HG03066 (cell line): ENCODE data around the gene WWOX.

Experiments
- ATAC-seq: cut with Tn5 transposase; IDR thresholded peaks from one replicate; pipeline ENCODE4 v1.9.1; 2021; ENCODE audit warnings: low read depth; ENCODE audit not compliant: unreplicated experiment

Gene WWOX

GRCh38 chr16:78483124-78483992, 383.9 kb downstream of the WWOX start:
- ATAC-seq: no peak

GRCh38 chr16:78484509-78485058, 385.1 kb downstream of the WWOX start:
- no peak for ATAC-seq

DNA sequence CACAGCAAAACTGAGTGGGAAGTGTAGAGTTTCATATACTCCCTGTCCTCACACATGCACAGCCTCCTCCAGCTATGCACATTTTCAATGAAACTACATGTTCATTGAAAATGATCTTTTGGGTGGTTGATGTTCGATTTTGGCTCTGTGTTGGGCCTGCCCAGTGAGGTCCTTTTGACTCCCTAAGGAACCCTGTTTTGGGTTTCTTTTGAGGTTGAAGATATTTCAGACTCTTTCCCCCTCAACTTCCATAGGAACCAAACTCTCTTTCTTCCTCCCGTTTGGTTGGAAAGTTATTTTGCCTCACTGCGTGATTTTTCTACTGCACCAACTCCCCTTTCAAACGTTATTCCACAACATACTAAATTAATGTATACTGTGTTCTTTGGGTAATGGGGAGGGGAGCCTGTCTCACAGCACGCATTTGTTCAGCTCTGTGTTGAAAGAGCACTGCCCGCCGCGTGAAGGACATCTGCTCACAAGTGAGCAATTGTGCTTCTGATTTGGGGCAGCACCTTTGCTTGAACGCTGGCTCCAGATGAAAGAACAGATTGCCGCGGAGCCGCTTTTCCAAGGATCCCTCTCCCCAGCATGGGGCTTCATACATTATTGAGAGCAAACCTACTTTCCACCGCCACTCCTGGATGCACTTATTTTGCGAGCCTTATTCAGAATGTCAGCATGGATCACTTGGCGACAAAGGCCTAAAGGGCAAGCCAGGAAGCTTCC, 385.9 kb downstream of the WWOX start:
- ATAC-seq: no peak

- no peak for ATAC-seq
Measured at GRCh38 chr16:78485917-78486257, 386.4 kb downstream of the WWOX start.

GRCh38 chr16:78487471-78487870, 388.0 kb downstream of the WWOX start:
- no peak for ATAC-seq

GRCh38 chr16:78489072-78489471, 389.6 kb downstream of the WWOX start:
- ATAC-seq: no peak

DNA sequence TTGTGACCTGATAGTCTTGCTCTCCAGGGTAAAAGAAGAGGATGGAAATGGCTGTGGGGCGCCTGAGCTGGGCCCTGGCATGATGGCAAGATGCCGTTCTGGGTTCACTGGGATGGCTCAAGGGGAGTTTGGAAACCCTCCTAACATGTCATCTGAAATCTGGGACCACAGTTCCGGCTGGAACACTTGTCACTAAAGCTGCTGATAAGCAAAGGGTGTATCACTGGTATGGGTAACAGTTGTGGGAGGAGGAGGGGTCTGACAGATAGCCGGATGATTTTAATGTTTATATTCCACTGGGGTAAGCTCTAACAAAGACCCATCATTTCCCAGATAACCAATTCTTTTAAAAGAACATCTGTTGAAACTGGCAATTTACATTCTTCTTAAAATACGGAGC, 390.2 kb downstream of the WWOX start:
- no peak for ATAC-seq

DNA sequence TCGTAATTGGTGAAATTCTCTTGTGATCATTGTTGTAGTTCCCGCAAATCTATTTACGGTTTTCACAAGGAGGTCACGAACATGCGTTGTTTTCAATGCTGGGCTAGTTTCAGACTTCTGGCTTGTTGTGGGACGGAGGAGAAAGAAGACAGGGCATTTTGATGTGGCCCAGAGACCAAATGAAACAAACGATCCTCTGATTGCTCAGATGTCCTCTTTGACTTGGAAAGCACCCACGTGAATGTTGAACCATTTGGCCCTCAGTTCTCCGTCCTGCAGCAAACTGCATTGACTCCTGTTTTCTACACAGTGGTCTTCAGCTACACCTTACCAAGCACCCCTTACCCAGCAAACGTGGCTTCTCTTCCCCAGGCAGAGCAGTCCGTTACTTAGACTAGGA, 391.0 kb downstream of the WWOX start:
- no peak for ATAC-seq

DNA sequence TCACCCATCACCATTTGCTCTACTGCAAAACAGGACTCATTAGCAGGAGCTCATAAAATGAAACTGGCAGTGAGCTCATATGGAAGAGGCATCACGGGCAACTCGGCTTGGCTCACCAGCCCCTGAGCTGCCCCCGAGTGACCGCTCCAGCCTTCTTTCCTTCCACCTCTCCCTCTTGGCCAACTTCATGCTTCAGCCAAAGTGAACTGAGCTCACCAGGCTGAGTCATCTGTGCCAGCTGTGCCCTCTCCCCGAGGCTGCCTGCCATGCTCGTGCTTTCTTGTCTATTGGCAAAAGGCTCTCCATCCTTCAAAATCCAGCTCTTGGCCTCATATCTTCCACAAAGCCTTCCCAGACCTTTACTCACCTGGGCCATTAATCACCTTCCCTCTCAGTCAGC, 391.4 kb downstream of the WWOX start:
- ATAC-seq: no peak

GRCh38 chr16:78493573-78493972, 394.1 kb downstream of the WWOX start:
- ATAC-seq: no peak

- ATAC-seq: no peak
Measured at GRCh38 chr16:78494105-78494504, 394.7 kb downstream of the WWOX start.

DNA sequence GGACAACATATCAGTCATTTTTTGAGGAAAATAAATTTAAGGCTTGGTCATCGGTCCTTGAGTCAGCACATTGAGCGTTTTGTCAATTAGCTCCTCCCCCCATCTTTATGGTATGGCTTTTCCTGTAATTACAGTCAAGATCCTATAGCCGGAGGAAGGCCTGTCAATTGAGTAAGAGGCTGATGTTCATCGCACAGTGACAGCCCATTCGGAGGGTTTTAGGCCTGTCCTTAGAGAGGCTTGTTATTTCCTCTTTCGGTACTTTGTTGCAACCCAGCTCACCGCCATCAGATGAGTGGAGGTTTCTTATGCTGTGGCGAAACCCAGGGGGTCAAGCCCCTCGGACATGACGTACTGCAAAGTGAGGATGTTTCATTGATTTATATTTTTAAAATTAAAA, 395.2 kb downstream of the WWOX start:
- no peak for ATAC-seq

DNA sequence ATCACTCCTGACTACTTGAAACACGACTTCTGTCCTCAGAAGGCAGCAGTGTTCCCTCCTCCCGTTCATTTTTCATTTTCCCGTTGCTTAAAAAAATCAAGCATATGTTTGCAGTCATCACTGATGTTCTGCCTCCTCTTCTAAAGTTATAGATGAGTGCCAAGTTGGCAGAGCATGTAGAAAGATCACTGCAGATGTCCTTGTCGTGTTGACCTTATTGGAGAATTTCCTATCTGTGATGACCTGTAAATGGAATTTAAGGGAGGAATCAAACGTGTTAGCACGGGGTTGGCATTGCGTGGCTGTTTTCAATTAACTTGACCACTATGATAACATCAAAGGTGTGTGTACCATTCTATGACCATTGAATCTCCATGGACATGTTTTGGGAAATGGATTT, 396.7 kb downstream of the WWOX start:
- ATAC-seq: no peak

DNA sequence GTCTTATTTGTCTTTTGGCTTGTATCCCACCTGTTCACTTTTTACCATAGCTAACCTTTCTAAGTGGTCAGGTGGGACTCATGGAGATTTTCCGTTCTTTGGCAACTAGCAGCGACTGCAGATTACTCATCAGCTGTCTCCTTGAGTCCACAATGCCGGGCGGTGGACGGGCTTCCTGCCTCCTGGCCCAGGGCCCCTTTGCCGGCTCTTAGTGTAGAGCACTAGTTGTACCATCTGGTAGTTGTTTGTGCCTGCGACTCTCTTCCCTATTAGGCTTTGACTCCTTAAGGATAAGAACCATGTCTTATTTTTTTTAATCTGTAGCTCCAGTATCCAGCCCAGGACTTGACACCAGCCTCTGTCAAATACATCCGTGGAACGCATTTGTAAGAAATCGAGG, 399.9 kb downstream of the WWOX start:
- ATAC-seq: no peak

- ATAC-seq: no peak
Measured at GRCh38 chr16:78500659-78501270, 401.3 kb downstream of the WWOX start.

GRCh38 chr16:78501744-78502143, 402.3 kb downstream of the WWOX start:
- ATAC-seq: no peak

- no peak for ATAC-seq
Measured at GRCh38 chr16:78502812-78503350, 403.4 kb downstream of the WWOX start.

DNA sequence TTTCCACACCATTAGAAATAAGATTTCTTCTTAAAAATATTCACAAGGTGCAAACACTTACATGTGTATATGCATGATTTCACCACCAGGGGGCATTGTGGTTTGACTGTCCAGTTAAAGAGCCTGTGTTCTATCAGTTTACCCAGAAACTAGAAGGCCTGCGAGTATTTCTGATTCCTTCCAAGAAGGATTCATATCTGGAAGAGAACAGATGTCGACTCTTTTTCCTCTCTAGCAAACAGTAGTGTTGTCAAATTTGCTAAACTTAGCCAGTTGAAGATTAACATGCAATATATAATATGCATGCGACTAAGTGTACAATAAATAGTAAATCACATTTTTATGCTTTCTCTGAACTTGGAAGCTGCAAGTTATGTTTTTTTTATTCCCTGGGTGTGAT, 404.1 kb downstream of the WWOX start:
- ATAC-seq: no peak

GRCh38 chr16:78504401-78504851, 405.0 kb downstream of the WWOX start:
- ATAC-seq: no peak

- no peak for ATAC-seq
Measured at GRCh38 chr16:78505036-78505435, 405.6 kb downstream of the WWOX start.
